Stimulated activated CD4-positive, alpha-beta T cell treated with anti-CD3 and anti-CD28 coated beads, Interleukin-1b, Interleukin-23, amount 100 ng/mL, for 48 hours (primary cell): ENCODE measurements around the gene GRAMD1C.

Experiments used
- DNase-seq: peaks from one replicate; pipeline ENCODE4 v3.0.0-alpha.2; 2020

GRAMD1C gene

GRCh38 chr3:113954091-113954685 lies 115.6 kb downstream of the GRAMD1C start:
- DNase-seq: no peak

- DNase-seq: no peak
Observed at GRCh38 chr3:113963879-113964278, 125.3 kb downstream of the GRAMD1C start.

- no peak for DNase-seq
Observed at GRCh38 chr3:113966172-113966571, 127.6 kb downstream of the GRAMD1C start.

- no peak for DNase-seq
Observed at GRCh38 chr3:113968986-113969385, 130.4 kb downstream of the GRAMD1C start.

GRCh38 chr3:113977822-113978221 lies 139.2 kb downstream of the GRAMD1C start:
- no peak for DNase-seq

GRCh38 chr3:113979916-113980315 lies 141.3 kb downstream of the GRAMD1C start:
- DNase-seq: no peak

GRCh38 chr3:113981803-113982202 lies 143.2 kb downstream of the GRAMD1C start:
- no peak for DNase-seq

- no peak for DNase-seq
Observed at GRCh38 chr3:113983544-113983943, 145.0 kb downstream of the GRAMD1C start.

- no peak for DNase-seq
Observed at GRCh38 chr3:113985541-113985940, 147.0 kb downstream of the GRAMD1C start.
